Nephron (organoid): ENCODE data around the gene CTIF.
A peak's percentile ranks its signal among the peaks of the same experiment; 100 is the strongest.

ENCODE experiments used
- H3K27ac Mint-ChIP-seq, 3 experiments: 2 replicates each; pipeline ENCODE4 v1.8.0; 2020; ENCODE audit warnings: mixed read lengths in 3 of 3, mild to moderate bottlenecking in 2 of 3, moderate library complexity in 1 of 3
- H3K27me3 Mint-ChIP-seq: 2 replicates; pipeline ENCODE4 v1.8.0; 2021; ENCODE audit warnings: low read depth, mild to moderate bottlenecking, moderate library complexity, mixed read lengths
- H3K36me3 Mint-ChIP-seq: 2 replicates; pipeline ENCODE4 v1.8.0; 2020; ENCODE audit warnings: low read depth, mixed read lengths
- H3K4me1 Mint-ChIP-seq: 2 replicates; pipeline ENCODE4 v1.8.0; 2020; ENCODE audit warnings: mixed read lengths
- H3K4me3 Mint-ChIP-seq, 3 experiments: 2 replicates each; pipeline ENCODE4 v1.8.0; 2020; ENCODE audit warnings: mild to moderate bottlenecking in 3 of 3, mixed read lengths in 3 of 3, moderate library complexity in 2 of 3
- H3K9me3 Mint-ChIP-seq: 2 replicates; pipeline ENCODE4 v1.8.0; 2020; ENCODE audit warnings: mixed read lengths
- TF ChIP-seq, protein P1 (sequence below), 3 experiments: fragments of 200-600 bp; sonication (generic); IDR thresholded peaks; one replicate each; pipeline ENCODE4 v1.5.0; 2021; ENCODE audit warnings: antibody characterized with exemption in 3 of 3; ENCODE audit not compliant: unreplicated experiment in 3 of 3

The CTIF gene

DNA sequence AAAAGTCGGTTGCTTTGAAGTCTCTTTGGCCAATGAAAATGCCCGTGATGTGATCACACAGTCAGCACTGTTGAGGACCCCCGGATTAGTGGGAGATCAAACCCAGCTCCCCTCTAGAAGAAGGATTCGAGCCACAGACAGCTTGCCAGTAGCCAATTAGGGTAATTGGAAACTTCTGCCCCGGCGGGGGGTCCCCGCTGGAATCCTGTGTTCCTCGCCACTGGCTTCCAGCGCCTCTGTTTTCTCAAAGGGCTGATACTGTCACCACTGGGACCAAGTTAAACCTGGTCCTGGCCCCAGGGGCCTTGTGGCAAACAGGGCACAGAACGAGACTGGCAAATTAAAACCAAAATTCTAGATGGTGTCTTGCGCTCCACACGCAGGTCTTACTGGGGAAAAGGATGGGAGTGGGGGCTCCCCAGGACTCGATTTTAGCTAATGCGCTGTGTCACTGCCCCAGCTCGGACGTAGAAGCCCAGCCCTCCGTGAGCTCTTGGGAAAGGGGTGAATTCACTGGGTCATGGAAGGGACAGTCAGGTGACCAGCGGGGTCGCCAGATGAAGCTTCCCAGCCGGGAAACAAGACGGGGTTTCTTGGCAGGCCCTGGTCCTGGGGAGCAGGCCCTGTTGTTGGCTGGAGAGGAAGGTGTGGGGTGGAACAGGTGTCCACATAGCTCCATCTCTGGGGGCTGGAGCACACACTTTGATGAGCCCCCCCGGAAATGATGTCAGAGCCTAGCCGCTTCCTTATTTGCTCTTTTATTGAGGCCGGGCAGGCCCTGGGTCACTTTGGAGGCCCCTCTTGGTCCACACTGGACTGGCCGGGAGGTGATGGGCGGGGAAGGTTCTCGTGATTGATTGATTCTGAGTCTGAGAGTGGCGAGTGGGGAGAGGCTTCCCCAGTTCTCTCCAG, 321.7 kb downstream of the CTIF start:
- TF ChIP-seq, protein P1, sequence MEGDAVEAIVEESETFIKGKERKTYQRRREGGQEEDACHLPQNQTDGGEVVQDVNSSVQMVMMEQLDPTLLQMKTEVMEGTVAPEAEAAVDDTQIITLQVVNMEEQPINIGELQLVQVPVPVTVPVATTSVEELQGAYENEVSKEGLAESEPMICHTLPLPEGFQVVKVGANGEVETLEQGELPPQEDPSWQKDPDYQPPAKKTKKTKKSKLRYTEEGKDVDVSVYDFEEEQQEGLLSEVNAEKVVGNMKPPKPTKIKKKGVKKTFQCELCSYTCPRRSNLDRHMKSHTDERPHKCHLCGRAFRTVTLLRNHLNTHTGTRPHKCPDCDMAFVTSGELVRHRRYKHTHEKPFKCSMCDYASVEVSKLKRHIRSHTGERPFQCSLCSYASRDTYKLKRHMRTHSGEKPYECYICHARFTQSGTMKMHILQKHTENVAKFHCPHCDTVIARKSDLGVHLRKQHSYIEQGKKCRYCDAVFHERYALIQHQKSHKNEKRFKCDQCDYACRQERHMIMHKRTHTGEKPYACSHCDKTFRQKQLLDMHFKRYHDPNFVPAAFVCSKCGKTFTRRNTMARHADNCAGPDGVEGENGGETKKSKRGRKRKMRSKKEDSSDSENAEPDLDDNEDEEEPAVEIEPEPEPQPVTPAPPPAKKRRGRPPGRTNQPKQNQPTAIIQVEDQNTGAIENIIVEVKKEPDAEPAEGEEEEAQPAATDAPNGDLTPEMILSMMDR (IDR thresholded peaks at IDR 0.05; ENCODE audit: unreplicated experiment in 3 of 3): no peak
- Mint-ChIP-seq H3K27me3 (no peaks in the 10 kb centered on the region), H3K36me3 (peaks cover 27% of the 10 kb centered on the region)

GRCh38 chr18:48861181-48861708, 322.4 kb downstream of the CTIF start:
- Mint-ChIP-seq H3K27ac (peak overlapping the region; percentile 70 to 93 (median 91)), H3K36me3 (peaks cover 22% of the 10 kb centered on the region), H3K4me1 (peaks cover 60% of the 10 kb centered on the region), H3K9me3 (no peaks in the 10 kb centered on the region), H3K27me3 (no peaks in the 10 kb centered on the region), H3K4me3 (no peak overlapping the region)
- TF ChIP-seq, protein P1 (IDR thresholded peaks at IDR 0.05; ENCODE audit: unreplicated experiment in 3 of 3): no peak

More for the DNA sequence above, 321.7 kb downstream of the CTIF start:
- H3K27ac Mint-ChIP-seq: peak overlapping the region; percentile 91 to 94 (median 93)
- H3K4me3 Mint-ChIP-seq: peak overlapping the region in 2 of 3 experiments; percentile 25 to 43
- peaks cover 58% of the 10 kb centered on the region for H3K4me1 Mint-ChIP-seq
- no peaks in the 10 kb centered on the region for H3K9me3 Mint-ChIP-seq

DNA sequence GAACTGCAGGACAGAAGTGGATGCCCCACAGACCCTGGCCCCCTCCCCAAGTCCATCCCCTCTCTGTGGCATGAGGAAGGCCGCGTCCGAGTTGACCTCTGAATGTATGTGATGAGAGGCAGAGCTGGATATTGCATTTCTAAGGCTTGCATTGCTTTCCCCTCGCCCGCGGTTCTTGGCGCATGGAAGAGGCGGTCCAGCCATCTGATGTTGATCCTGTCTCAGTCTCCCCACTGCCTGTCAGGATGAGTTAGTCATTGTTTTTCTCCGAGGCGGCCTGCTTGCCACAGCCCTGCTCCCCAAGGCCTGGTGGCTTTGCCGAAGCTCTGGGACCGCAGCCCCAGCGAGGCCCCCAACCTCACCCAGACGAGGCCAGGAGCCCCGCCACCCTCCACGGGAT, 323.3 kb downstream of the CTIF start:
- Mint-ChIP-seq H3K4me1 (peaks cover 58% of the 10 kb centered on the region), H3K9me3 (no peaks in the 10 kb centered on the region), H3K27ac (peak overlapping the region; percentile 70 to 93 (median 91)), H3K27me3 (no peaks in the 10 kb centered on the region), H3K36me3 (peaks cover 17% of the 10 kb centered on the region), H3K4me3 (no peak overlapping the region)
- TF ChIP-seq, protein P1 (IDR thresholded peaks at IDR 0.05; ENCODE audit: unreplicated experiment in 3 of 3): no peak

DNA sequence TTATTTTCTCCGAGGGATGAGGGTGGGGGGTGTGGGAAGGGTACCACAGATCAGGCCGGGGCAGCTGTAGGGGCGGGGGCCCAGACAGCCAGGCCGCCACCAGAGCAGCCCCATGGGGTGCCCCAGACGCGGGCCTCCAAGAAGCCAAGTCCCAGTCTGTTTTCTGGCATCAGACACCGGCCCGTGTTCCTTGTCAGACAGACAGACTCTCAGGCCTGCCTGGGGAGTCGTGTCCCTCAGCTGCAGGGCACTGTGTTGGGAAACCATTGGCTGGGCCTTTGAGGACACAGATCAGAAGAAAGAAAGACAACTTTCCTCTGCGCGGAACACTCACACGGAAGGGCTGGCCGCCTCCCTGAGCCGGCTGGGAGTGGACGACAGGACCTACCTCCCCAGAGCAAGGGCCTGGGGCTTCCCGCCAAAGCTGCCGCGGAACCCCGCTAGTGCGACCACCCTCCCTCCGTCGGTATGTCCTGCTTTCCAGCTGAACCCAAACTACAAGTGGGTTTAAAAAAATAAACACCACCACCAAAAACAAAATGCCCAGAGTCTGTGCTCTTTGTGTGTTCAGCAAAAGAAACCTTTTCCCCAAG, 323.9 kb downstream of the CTIF start:
- peak overlapping the region; percentile 70 to 93 (median 91) for H3K27ac Mint-ChIP-seq
- peaks cover 54% of the 10 kb centered on the region for H3K4me1 Mint-ChIP-seq

DNA sequence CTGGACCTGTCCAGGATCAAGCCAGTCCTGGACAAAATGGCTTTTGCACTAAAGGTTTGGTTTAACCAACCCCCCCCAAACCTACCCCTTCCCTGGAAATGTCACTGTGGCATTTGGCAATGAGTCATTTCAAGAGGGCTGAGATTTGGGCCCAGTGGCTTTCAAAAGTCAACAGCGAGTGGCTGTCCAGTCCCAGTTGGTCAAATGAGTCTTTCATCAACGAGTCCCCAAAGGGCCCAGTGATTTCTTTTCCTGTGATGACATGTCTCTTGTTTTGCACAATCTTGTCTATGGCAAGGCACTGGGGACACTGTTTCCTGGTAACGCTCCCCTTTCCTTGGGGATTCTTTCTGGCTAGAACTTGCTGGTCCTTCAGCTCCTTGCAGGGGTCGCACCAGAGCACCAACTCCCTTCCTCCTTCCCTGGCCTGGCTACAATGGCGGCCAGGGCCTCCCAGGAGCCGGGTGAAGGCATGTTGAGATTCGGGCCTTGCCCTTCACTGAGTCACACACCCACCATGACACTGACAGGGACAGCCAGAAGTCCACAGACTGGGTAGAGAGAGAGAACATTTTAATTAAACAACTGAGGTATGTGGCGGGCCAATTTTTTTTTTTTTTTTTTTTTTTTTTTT, 324.7 kb downstream of the CTIF start:
- no peaks in the 10 kb centered on the region for H3K9me3 Mint-ChIP-seq

More for the DNA sequence above, 323.9 kb downstream of the CTIF start:
- TF ChIP-seq, protein P1 (IDR thresholded peaks at IDR 0.05; ENCODE audit: unreplicated experiment in 3 of 3): no peak
- no peaks in the 10 kb centered on the region for H3K27me3 Mint-ChIP-seq
- no peak overlapping the region for H3K4me3 Mint-ChIP-seq
- H3K9me3 Mint-ChIP-seq: no peaks in the 10 kb centered on the region
- H3K36me3 Mint-ChIP-seq: peaks cover 11% of the 10 kb centered on the region

More for the DNA sequence above, 324.7 kb downstream of the CTIF start:
- H3K36me3 Mint-ChIP-seq: peaks cover 6% of the 10 kb centered on the region
- H3K4me1 Mint-ChIP-seq: peaks cover 52% of the 10 kb centered on the region
- peak overlapping the region in 1 of 3 experiments; percentile 60 for H3K27ac Mint-ChIP-seq
- H3K4me3 Mint-ChIP-seq: no peak overlapping the region
- H3K27me3 Mint-ChIP-seq: no peaks in the 10 kb centered on the region
- TF ChIP-seq, protein P1 (IDR thresholded peaks at IDR 0.05; ENCODE audit: unreplicated experiment in 3 of 3): no peak
